NB4 (cell line): ENCODE data around the gene LENEP.

Experiments
- DNase-seq: peaks from one replicate; pipeline ENCODE4 v3.0.0; 2010; ENCODE audit warnings: low read depth
- H3K4me3 ChIP-seq: one replicate; pipeline ENCODE4 v1.5.1; 2011; ENCODE audit warnings: mild to moderate bottlenecking, low read depth, low read length, moderate library complexity
- CTCF ChIP-seq: IDR thresholded peaks from one replicate; pipeline ENCODE4 v1.5.1; 2012; ENCODE audit warnings: low read depth, low read length
- MAX ChIP-seq: IDR thresholded peaks from 2 replicates; pipeline ENCODE4 v1.6.1; 2011; ENCODE audit warnings: low read depth, low read length
- MYC ChIP-seq: IDR thresholded peaks from 2 replicates; pipeline ENCODE4 v1.6.1; 2011; ENCODE audit warnings: low read depth, low read length
- POLR2A ChIP-seq: IDR thresholded peaks from 2 replicates; pipeline ENCODE4 v1.6.1; 2011; ENCODE audit warnings: mild to moderate bottlenecking; ENCODE audit not compliant: insufficient read length; ENCODE audit errors: extremely low read depth

The LENEP gene

GRCh38 chr1:154948079-154948478, 45.3 kb upstream of the LENEP start:
- TF ChIP-seq MAX (no peak), CTCF (no peak), POLR2A (no peak)
- H3K4me3 ChIP-seq, result no peak overlapping the region
- DNase-seq, result no peak

GRCh38 chr1:154951901-154952657, 41.3 kb upstream of the LENEP start:
- no peak overlapping the region for H3K4me3 ChIP-seq
- DNase-seq, result no peak
- TF ChIP-seq POLR2A, result no peak
- no peak for TF ChIP-seq CTCF
- no peak for TF ChIP-seq MYC
- no peak for TF ChIP-seq MAX

- H3K4me3 ChIP-seq, result no peak overlapping the region
- TF ChIP-seq MAX (no peak), MYC (no peak), CTCF (no peak), POLR2A (no peak)
- DNase-seq, result no peak
These were observed 40.7 kb upstream of the LENEP start for GRCh38 chr1:154952664-154953063.

- no peak for DNase-seq
- H3K4me3 ChIP-seq, result no peak overlapping the region
- no peak for TF ChIP-seq POLR2A
- TF ChIP-seq MYC, result no peak
- TF ChIP-seq CTCF, result no peak
- no peak for TF ChIP-seq MAX
These were observed 39.8 kb upstream of the LENEP start for GRCh38 chr1:154953611-154954038.

- TF ChIP-seq MYC (no peak), MAX (no peak), CTCF (no peak), POLR2A (no peak)
- no peak overlapping the region for H3K4me3 ChIP-seq
- DNase-seq, result no peak
These were observed 38.8 kb upstream of the LENEP start for GRCh38 chr1:154954541-154954940.
